Activated CD8-positive, alpha-beta memory T cell treated with anti-CD3 and anti-CD28 coated beads for 48 hours (primary cell): ENCODE measurements around the gene IMPA2.
"Not testable (repeated sequence)": the region's sequence is repeated elsewhere in the genome, so short reads cannot be mapped to it uniquely, and the experiment has no call there.

Source experiments
- DNase-seq, 3 experiments: peaks; one replicate each; pipeline ENCODE4 v3.0.0-alpha.2; 2020; ENCODE audit warnings: low read depth in 2 of 3, low spot score in 2 of 3

IMPA2 gene

GRCh38 chr18:12027046-12027445 lies 45.7 kb downstream of the IMPA2 start:
- DNase-seq = no peak

GRCh38 chr18:12027480-12027879 lies 46.2 kb downstream of the IMPA2 start:
- no peak for DNase-seq

- no peak for DNase-seq
Measured at GRCh38 chr18:12028040-12028628, 46.8 kb downstream of the IMPA2 start.

GRCh38 chr18:12028674-12029073 lies 47.4 kb downstream of the IMPA2 start:
- DNase-seq = no peak

- DNase-seq = no peak
Measured at GRCh38 chr18:12029786-12030584, 48.7 kb downstream of the IMPA2 start.

GRCh38 chr18:12030670-12031069 lies 49.4 kb downstream of the IMPA2 start:
- DNase-seq = no peak

GRCh38 chr18:12031181-12031580 lies 49.9 kb downstream of the IMPA2 start:
- no peak for DNase-seq

GRCh38 chr18:12031846-12032245 lies 50.5 kb downstream of the IMPA2 start:
- no peak for DNase-seq

- DNase-seq = no peak
Measured at GRCh38 chr18:12032786-12033642, 51.7 kb downstream of the IMPA2 start.

GRCh38 chr18:12033643-12034025 lies 52.3 kb downstream of the IMPA2 start:
- no peak for DNase-seq

- DNase-seq = no peak
Measured at GRCh38 chr18:12034241-12035100, 53.2 kb downstream of the IMPA2 start.

- DNase-seq = no peak
Measured at GRCh38 chr18:12035481-12035880, 54.2 kb downstream of the IMPA2 start.

- DNase-seq = no peak
Measured at GRCh38 chr18:12036201-12036751, 55.0 kb downstream of the IMPA2 start.

GRCh38 chr18:12038082-12038638 lies 56.9 kb downstream of the IMPA2 start:
- DNase-seq = no peak

- peak; percentile 50 to 61 (median 55) for DNase-seq
Measured at GRCh38 chr18:12038639-12039539, 57.6 kb downstream of the IMPA2 start.

- not testable (repeated sequence) for DNase-seq
Measured at GRCh38 chr18:12039540-12039930, 58.2 kb downstream of the IMPA2 start.

GRCh38 chr18:12041561-12041960 lies 60.3 kb downstream of the IMPA2 start:
- DNase-seq = no peak

- no peak for DNase-seq
Measured at GRCh38 chr18:12043811-12044210, 62.5 kb downstream of the IMPA2 start.

GRCh38 chr18:12044591-12044990 lies 63.3 kb downstream of the IMPA2 start:
- DNase-seq = no peak
